ENCODE data around the gene DECR2. TPM values are rescaled to one million over a fixed set of nuclear protein-coding genes. Genes with fewer than 3 reads are reported as not detected.
A peak's percentile ranks its signal among the peaks of the same experiment; 100 is the strongest.
"Not testable (repeated sequence)": the region's sequence is repeated elsewhere in the genome, so short reads cannot be mapped to it uniquely, and the experiment has no call there.

The DECR2 gene, protein sequence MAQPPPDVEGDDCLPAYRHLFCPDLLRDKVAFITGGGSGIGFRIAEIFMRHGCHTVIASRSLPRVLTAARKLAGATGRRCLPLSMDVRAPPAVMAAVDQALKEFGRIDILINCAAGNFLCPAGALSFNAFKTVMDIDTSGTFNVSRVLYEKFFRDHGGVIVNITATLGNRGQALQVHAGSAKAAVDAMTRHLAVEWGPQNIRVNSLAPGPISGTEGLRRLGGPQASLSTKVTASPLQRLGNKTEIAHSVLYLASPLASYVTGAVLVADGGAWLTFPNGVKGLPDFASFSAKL
- total RNA-seq (2014; rRNA removed; shearing (Covaris generic)), result 2.2 and 6.6 TPM in 2 replicates

- DNase-seq (ENCODE audit: low read depth), result peak; percentile 84
These were observed at the start of gene DECR2 for GRCh38 chr16:401468-402348. TSS of gene DECR2 (plus strand) at chr16:401885. CDS start at chr16:401964, 79 bp downstream.

GRCh38 chr16:352547-353403 is 48.9 kb upstream of the DECR2 start, which contains the start of gene AXIN1:
TSS of gene AXIN1 (minus strand) at chr16:352723. CDS start at chr16:347025, 5,698 bp downstream.
- peak; percentile 92 for DNase-seq (ENCODE audit: low read depth)

- no peak for DNase-seq (ENCODE audit: low read depth)
These were observed 48.0 kb upstream of the DECR2 start for GRCh38 chr16:353404-354290.

DNA sequence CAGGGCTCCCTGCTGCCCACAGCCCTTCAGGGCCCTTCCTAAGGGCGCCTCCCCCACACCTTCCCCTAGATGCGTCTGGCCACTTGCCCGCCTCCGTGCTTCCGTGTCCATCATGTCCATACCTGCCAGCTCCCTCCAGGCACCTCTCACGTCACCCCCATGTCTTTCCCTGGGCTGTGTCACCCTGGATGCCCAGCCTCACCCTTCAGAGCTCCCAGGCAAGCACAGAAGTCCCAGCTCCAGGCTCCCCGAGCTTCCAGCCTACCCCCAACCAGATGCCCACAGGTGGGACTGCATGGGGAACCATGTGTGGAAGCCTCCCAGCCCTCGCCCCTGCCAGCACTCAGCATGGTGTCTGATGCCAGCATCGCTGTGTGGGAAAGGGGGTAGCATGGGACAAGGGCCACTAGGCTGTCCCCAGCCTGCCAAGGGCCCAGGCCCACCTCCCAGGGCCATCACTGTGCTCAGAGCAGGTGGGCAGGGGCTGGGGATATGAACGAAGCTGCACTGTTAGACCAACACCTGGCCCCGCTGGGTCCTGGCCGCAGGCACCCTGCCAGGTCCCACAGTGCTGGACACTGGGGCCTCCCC is 47.3 kb upstream of the DECR2 start:
- no peak for DNase-seq (ENCODE audit: low read depth)

DNA sequence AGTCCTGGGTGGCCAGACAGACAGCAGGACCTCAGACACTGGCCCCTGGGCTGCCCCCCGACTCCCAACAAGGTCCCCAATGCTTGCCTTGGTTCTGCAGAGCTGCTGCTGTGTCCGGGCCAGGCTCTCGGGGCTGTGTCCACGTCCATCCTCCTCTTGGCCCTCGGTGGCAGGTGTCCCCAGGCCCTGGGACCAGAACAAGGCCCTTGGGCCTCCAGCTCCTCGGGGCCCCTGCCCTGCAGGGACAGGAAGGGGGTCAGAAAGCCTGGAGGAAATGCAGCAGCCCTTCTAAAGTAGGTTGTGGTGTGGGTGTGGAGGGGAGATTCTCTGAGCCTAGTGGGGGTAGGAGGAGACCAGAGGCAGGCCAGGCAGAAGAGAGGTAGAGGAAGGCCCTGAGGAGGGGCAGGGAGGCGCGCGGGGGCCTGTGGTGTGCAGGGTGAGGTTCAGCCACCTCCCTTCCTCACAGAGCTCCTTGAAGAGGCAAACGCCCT is 46.7 kb upstream of the DECR2 start:
- DNase-seq (ENCODE audit: low read depth), result no peak

DNA sequence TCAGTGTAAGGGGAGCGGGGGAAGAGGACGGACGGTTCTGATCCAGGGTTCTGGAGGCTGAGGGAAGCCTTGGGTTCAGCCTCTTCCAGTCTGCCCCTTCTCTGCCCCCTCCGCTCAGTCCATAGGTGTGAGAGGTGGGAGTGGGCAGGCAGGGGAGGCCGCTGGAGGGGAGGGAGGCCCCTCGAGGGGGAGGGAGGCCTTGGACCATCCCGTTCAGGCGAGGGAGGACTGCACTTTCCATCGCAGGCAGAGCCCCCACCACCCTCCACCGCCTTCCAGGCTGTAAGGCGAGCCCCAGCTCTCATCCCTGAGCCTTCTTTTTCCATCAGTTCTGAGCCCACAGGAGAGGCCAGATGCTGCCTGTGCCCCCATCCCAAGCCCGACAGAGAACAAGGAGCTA is 44.9 kb upstream of the DECR2 start:
- no peak for DNase-seq (ENCODE audit: low read depth)

DNA sequence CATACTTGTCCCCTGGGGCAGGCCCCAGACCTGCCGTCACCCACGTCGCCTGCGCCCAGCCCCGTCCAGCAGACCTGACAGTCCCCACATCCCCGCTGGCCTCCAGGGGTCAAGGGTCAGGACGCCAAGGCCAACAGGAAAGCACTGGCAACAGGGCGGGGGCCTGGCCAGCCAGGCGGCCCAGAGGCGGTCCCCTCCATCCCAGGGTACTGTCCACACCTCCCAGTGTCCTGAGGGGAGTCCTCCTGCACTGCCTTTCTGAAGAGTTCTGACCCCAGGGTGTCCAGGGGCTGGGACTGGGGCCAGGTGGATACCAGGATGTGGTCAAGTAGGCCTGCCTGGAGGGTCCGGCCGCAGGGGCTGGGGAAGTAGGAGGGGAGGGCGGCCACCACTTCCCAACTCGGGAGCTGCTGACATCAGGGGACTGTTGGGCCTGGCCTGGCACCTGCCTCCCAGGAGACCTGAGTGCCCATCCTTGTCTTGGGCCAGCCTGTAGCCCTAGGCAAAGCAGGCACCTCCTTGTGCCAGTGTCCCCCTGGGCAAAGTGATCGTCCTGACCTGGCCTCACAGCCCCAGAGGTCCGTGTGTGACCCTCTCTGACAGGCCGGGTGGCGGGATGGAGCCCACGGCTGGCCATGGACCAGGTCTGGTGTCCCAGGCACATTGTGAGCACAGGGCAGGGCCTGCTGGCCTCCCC is 42.5 kb upstream of the DECR2 start:
- no peak for DNase-seq (ENCODE audit: low read depth)

DNA sequence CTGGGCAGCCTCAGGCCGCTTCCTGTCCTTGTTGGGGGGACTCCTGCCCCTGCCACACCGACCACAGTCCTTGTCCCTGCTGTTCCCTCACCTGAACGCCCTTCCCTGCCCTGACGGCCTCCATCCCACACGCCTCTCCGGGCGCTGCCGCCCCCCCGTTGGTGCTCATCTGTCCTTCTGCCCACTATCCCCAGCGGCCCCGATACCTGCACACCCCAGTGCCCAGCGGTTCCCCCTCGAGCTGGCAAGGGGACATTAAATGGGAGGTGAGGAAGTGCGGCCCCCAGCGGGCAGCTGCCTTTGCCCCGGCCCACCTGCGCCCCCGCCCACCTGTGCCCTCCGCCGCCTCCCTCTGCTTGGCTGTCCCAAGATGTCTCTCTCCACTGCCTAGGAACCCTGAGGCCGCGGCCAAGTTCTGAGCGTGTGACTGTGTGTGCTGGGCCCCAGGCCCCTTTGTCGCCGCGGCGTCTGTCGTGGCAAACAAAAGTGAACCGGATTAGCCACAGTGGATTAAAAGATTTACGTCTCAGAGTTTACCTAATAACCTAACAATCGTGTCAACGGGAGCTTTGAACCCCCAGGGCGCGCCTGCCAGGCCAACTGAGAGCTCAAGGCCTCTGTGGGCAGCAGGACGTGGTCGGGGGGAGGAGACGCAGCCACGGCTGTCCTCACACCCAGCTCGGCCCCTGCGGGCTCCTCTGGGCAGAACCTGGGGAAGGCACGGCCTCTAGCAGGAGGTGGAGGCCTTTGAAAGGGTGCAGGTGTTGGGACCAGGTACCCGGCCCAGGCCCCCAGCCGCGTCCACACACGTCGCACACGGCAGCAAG is 41.6 kb upstream of the DECR2 start:
- DNase-seq (ENCODE audit: low read depth), result no peak

- no peak for DNase-seq (ENCODE audit: low read depth)
These were observed 40.9 kb upstream of the DECR2 start for GRCh38 chr16:360698-361336.

GRCh38 chr16:361341-361871 is 40.3 kb upstream of the DECR2 start:
- no peak for DNase-seq (ENCODE audit: low read depth)

DNA sequence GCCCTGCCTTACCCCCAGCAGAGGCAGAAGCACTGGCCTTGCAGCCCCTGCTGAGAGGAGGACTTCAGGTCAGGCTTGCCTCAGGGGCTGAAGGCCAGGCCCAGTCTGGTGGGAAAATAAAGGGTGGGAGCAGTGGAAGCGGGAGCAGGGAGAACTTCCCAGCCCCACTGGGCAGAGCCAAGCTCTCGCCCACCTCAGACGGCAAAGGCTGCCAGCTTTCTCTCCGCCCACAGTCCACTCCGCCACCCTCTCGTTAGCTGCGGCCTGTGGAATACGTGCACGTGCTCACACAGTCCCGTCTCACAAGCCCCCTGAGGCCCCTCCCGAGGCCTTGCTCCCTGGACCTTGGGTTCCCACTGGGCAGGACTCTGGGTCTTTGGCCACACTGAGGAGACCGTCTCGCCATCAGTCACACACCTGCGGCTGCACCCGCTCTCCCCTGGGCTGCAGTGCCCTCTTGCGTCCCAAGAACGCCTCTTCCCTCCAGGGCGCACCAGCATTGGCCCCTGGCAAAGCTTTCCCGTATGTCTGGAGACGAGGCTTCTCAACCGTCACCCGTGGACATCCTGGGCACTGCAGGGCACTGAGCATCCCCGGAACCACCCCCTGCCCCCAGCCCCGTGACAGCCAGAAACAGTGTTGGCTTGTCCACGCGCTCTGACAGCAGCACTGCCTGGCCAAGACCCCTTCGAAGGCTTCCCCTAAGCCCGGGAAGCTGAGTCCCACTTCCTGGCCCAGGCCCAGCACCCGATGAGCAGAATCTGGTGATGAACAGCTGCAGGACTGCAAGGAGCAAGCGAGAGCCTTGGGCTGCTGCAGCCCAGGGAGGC is 39.6 kb upstream of the DECR2 start:
- DNase-seq (ENCODE audit: low read depth), result peak; percentile 84

DNA sequence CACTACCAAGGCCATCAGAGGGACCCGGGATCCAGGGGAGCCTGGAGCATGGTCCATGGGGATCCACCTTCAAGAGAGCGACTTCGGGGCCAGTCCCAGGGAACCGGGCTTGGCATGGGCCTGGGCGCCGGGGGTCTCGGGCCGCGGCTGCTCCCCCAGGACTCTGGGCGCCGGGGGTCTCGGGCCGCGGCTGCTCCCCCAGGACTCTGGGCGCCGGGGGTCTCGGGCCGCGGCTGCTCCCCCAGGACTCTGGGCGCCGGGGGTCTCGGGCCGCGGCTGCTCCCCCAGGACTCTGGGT is 39.0 kb upstream of the DECR2 start:
- not testable (repeated sequence) for DNase-seq (ENCODE audit: low read depth)

DNA sequence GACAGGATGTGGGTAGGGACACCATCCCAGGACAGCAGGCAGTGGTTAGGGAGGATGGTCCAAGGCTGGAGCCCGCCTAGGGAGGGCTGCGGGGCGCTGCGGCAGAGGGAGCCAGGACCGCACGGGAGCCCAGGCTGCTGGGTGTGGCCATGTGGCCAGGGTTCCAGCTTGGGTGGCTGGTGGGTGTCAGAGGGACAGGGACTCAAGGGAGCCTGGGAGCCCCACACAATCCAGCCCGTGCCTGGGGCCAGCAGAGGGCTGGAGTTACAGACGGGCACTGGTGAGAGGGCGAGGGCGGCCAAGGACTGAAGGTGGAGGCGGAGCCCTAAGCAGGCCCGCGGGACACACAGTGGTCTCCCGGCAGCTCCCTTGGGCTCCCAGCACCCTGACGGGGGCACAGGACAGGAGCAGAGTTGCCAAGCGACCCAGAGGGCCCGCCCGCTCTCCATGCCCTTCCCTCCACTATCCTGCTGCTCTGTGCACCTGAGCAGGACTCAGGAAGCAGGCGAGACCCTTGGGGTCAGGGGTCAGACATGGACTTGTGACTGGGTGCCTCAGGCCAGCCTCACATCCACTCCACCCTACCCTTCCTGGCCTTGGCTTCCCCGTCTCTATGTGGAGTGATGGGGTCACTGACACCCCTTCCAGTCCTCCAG is 38.4 kb upstream of the DECR2 start:
- peak; percentile 31 for DNase-seq (ENCODE audit: low read depth)

GRCh38 chr16:363766-364490 is 37.8 kb upstream of the DECR2 start:
- no peak for DNase-seq (ENCODE audit: low read depth)

DNA sequence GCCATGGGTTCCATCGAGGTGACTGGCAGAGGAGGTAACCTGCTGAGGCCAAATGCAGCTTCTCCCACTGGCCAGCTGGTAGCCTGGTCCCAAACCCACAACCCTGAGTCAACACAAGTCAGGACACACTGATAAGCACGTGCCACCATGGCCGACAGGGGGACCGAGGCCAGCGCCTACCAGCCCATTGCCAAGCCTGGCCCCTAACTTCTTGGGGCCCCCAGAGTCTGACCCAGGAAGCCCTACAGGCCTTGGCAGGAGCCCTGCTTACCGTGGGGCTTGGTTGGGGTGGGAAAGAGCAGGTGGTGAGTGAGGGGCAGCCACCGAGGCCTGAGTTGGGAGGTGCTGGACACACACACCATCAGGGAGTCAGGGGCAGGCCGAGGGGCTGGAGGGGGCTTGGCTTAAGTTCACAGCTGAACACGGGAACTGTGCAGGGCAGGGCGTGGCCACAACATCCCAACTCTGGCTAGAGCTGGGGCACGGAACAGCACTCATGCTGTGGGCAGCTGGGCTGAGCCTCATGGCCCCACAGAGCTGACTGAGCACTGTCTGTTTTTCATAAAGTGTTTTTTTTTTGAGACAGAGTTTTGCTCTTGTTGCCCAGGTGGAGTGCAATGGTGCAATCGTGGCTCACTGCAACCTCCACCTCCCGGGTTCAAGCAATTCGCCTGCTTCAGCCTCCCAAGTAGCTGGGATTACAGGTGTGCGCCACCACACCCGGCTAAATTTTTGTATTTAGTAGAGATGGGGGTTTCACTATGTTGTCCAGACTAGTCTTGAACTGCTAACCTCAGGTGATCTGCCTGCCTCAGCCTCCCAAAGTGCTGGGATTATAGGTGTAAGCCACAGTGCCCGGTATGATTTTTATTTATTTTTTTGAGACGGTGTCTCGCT is 36.8 kb upstream of the DECR2 start:
- peak; percentile 38 for DNase-seq (ENCODE audit: low read depth)
